T-helper 1 cell treated with Interleukin-12 subunit alpha and Interleukin-12 subunit beta and Interleukin-4 antibody, amounts not matched to agents 30 μg/mL and 1 μg/mL, for 36 hours (primary cell): ENCODE measurements around the gene THRB.
"Not testable (repeated sequence)": the region's sequence is repeated elsewhere in the genome, so short reads cannot be mapped to it uniquely, and the experiment has no call there.

ENCODE experiments used
- H3K27ac Mint-ChIP-seq: one replicate; pipeline ENCODE4 v1.8.0; 2021; ENCODE audit warnings: mild to moderate bottlenecking, mixed read lengths
- H3K27me3 Mint-ChIP-seq: one replicate; pipeline ENCODE4 v1.8.0; 2021; ENCODE audit warnings: low read depth, mixed read lengths
- H3K36me3 Mint-ChIP-seq: one replicate; pipeline ENCODE4 v1.8.0; 2021; ENCODE audit warnings: low read depth, mixed read lengths
- H3K4me1 Mint-ChIP-seq: one replicate; pipeline ENCODE4 v1.8.0; 2021; ENCODE audit warnings: low read depth, mixed read lengths
- H3K4me3 Mint-ChIP-seq: one replicate; pipeline ENCODE4 v1.8.0; 2021; ENCODE audit warnings: mild to moderate bottlenecking, moderate library complexity, mixed read lengths
- H3K9me3 Mint-ChIP-seq: one replicate; pipeline ENCODE4 v1.8.0; 2021; ENCODE audit warnings: mixed read lengths

THRB gene

GRCh38 chr3:24133436-24133835 lies 361.2 kb downstream of the THRB start:
- H3K4me3 Mint-ChIP-seq: no peak overlapping the region
- H3K9me3 Mint-ChIP-seq: no peaks in the 10 kb centered on the region
- H3K27ac Mint-ChIP-seq: no peak overlapping the region
- H3K36me3 Mint-ChIP-seq: no peaks in the 10 kb centered on the region
- H3K27me3 Mint-ChIP-seq: no peaks in the 10 kb centered on the region
- no peaks in the 10 kb centered on the region for H3K4me1 Mint-ChIP-seq

- Mint-ChIP-seq H3K27ac (no peak overlapping the region), H3K36me3 (no peaks in the 10 kb centered on the region), H3K9me3 (no peaks in the 10 kb centered on the region), H3K27me3 (no peaks in the 10 kb centered on the region), H3K4me3 (no peak overlapping the region), H3K4me1 (no peaks in the 10 kb centered on the region)
Measured at GRCh38 chr3:24129549-24129948, 365.1 kb downstream of the THRB start.

GRCh38 chr3:24128199-24129005 lies 366.2 kb downstream of the THRB start:
- no peak overlapping the region for H3K27ac Mint-ChIP-seq
- no peaks in the 10 kb centered on the region for H3K27me3 Mint-ChIP-seq
- no peaks in the 10 kb centered on the region for H3K36me3 Mint-ChIP-seq
- H3K4me3 Mint-ChIP-seq: no peak overlapping the region
- H3K9me3 Mint-ChIP-seq: no peaks in the 10 kb centered on the region
- no peaks in the 10 kb centered on the region for H3K4me1 Mint-ChIP-seq

- Mint-ChIP-seq H3K27ac (no peak overlapping the region), H3K4me3 (no peak overlapping the region), H3K36me3 (no peaks in the 10 kb centered on the region), H3K4me1 (no peaks in the 10 kb centered on the region), H3K27me3 (peaks cover 3% of the 10 kb centered on the region), H3K9me3 (no peaks in the 10 kb centered on the region)
Measured at GRCh38 chr3:24123596-24123995, 371.1 kb downstream of the THRB start.

- Mint-ChIP-seq H3K4me1 (no peaks in the 10 kb centered on the region), H3K4me3 (no peak overlapping the region), H3K36me3 (no peaks in the 10 kb centered on the region), H3K9me3 (no peaks in the 10 kb centered on the region), H3K27ac (no peak overlapping the region), H3K27me3 (peaks cover 3% of the 10 kb centered on the region)
Measured at GRCh38 chr3:24120434-24120833, 374.2 kb downstream of the THRB start.

GRCh38 chr3:24119321-24119751 lies 375.3 kb downstream of the THRB start:
- H3K36me3 Mint-ChIP-seq: no peaks in the 10 kb centered on the region
- no peak overlapping the region for H3K4me3 Mint-ChIP-seq
- no peak overlapping the region for H3K27ac Mint-ChIP-seq
- H3K4me1 Mint-ChIP-seq: no peaks in the 10 kb centered on the region
- peaks cover 3% of the 10 kb centered on the region for H3K27me3 Mint-ChIP-seq
- no peaks in the 10 kb centered on the region for H3K9me3 Mint-ChIP-seq

GRCh38 chr3:24117508-24117907 lies 377.1 kb downstream of the THRB start:
- no peaks in the 10 kb centered on the region for H3K9me3 Mint-ChIP-seq
- peaks cover 4% of the 10 kb centered on the region for H3K27me3 Mint-ChIP-seq
- no peaks in the 10 kb centered on the region for H3K4me1 Mint-ChIP-seq
- no peak overlapping the region for H3K27ac Mint-ChIP-seq
- no peak overlapping the region for H3K4me3 Mint-ChIP-seq
- H3K36me3 Mint-ChIP-seq: no peaks in the 10 kb centered on the region

GRCh38 chr3:24111711-24112110 lies 382.9 kb downstream of the THRB start:
- no peaks in the 10 kb centered on the region for H3K9me3 Mint-ChIP-seq
- no peaks in the 10 kb centered on the region for H3K4me1 Mint-ChIP-seq
- H3K27me3 Mint-ChIP-seq: peaks cover 3% of the 10 kb centered on the region
- no peak overlapping the region for H3K27ac Mint-ChIP-seq
- no peaks in the 10 kb centered on the region for H3K36me3 Mint-ChIP-seq
- no peak overlapping the region for H3K4me3 Mint-ChIP-seq

GRCh38 chr3:24110051-24110450 lies 384.6 kb downstream of the THRB start:
- Mint-ChIP-seq H3K4me3 (no peak overlapping the region), H3K9me3 (peaks cover 3% of the 10 kb centered on the region), H3K27me3 (peaks cover 3% of the 10 kb centered on the region), H3K4me1 (no peaks in the 10 kb centered on the region), H3K27ac (no peak overlapping the region), H3K36me3 (no peaks in the 10 kb centered on the region)

- no peaks in the 10 kb centered on the region for H3K4me1 Mint-ChIP-seq
- no peak overlapping the region for H3K27ac Mint-ChIP-seq
- no peaks in the 10 kb centered on the region for H3K27me3 Mint-ChIP-seq
- no peaks in the 10 kb centered on the region for H3K36me3 Mint-ChIP-seq
- no peak overlapping the region for H3K4me3 Mint-ChIP-seq
- peaks cover 3% of the 10 kb centered on the region for H3K9me3 Mint-ChIP-seq
Measured at GRCh38 chr3:24101676-24102168, 392.9 kb downstream of the THRB start.

GRCh38 chr3:24100696-24101402 lies 393.8 kb downstream of the THRB start:
- Mint-ChIP-seq H3K27ac (no peak overlapping the region), H3K4me3 (no peak overlapping the region), H3K4me1 (no peaks in the 10 kb centered on the region), H3K9me3 (peaks cover 3% of the 10 kb centered on the region), H3K36me3 (no peaks in the 10 kb centered on the region), H3K27me3 (no peaks in the 10 kb centered on the region)

GRCh38 chr3:24096695-24097290 lies 397.9 kb downstream of the THRB start:
- Mint-ChIP-seq H3K9me3 (no peaks in the 10 kb centered on the region), H3K36me3 (no peaks in the 10 kb centered on the region), H3K27me3 (no peaks in the 10 kb centered on the region), H3K27ac (no peak overlapping the region), H3K4me1 (no peaks in the 10 kb centered on the region), H3K4me3 (no peak overlapping the region)

- Mint-ChIP-seq H3K9me3 (no peaks in the 10 kb centered on the region), H3K27me3 (no peaks in the 10 kb centered on the region), H3K27ac (no peak overlapping the region), H3K4me1 (no peaks in the 10 kb centered on the region), H3K36me3 (no peaks in the 10 kb centered on the region), H3K4me3 (no peak overlapping the region)
Measured at GRCh38 chr3:24096271-24096670, 398.4 kb downstream of the THRB start.

- H3K27me3 Mint-ChIP-seq, H3K4me3 Mint-ChIP-seq, H3K9me3 Mint-ChIP-seq, H3K36me3 Mint-ChIP-seq, H3K4me1 Mint-ChIP-seq, H3K27ac Mint-ChIP-seq: not testable (repeated sequence)
Measured at GRCh38 chr3:24094818-24095217, 399.8 kb downstream of the THRB start.

GRCh38 chr3:24088782-24089181 lies 405.9 kb downstream of the THRB start:
- no peaks in the 10 kb centered on the region for H3K4me1 Mint-ChIP-seq
- no peak overlapping the region for H3K27ac Mint-ChIP-seq
- H3K27me3 Mint-ChIP-seq: no peaks in the 10 kb centered on the region
- H3K36me3 Mint-ChIP-seq: no peaks in the 10 kb centered on the region
- H3K9me3 Mint-ChIP-seq: no peaks in the 10 kb centered on the region
- no peak overlapping the region for H3K4me3 Mint-ChIP-seq
